DND-41 (cell line): ENCODE results near the gene CLASRP.
"Not testable (repeated sequence)": the region's sequence is repeated elsewhere in the genome, so short reads cannot be mapped to it uniquely, and the experiment has no call there.

Experiments used
- CTCF ChIP-seq: IDR thresholded peaks from 2 replicates; pipeline ENCODE4 v1.5.1; 2012; ENCODE audit warnings: borderline replicate concordance, low read length, moderate library complexity, mild to moderate bottlenecking; ENCODE audit not compliant: poor library complexity, severe bottlenecking; ENCODE audit errors: extremely low read depth
- EZH2 ChIP-seq: IDR thresholded peaks from 3 replicates; pipeline ENCODE4 v1.6.1; 2012; ENCODE audit warnings: borderline replicate concordance, low read depth, mild to moderate bottlenecking, moderate library complexity, low read length, inconsistent platforms; ENCODE audit not compliant: severe bottlenecking

- not testable (repeated sequence) for TF ChIP-seq CTCF, EZH2
Measured at GRCh38 chr19:45000665-45001064, 38.2 kb upstream of the CLASRP start.
